HepG2 (cell line): ENCODE results near the gene MED1. TPM values are rescaled to one million over a fixed set of nuclear protein-coding genes. Genes with fewer than 3 reads are reported as not detected.

Experiments used
- ADNP ChIP-seq: sonication (generic); formaldehyde crosslinking; IDR thresholded peaks from 2 replicates; pipeline ENCODE4 v1.4.0; 2020; ENCODE audit warnings: missing genetic modification reagents
- ARHGAP35 ChIP-seq: sonication (generic); formaldehyde crosslinking; IDR thresholded peaks from 2 replicates; pipeline ENCODE4 v1.9.0; 2022; ENCODE audit warnings: mild to moderate bottlenecking, inconsistent platforms, moderate library complexity, missing genetic modification reagents, borderline replicate concordance
- BRCA1 ChIP-seq: sonication (generic); formaldehyde crosslinking; IDR thresholded peaks from 2 replicates; pipeline ENCODE4 v1.4.0; 2020; ENCODE audit warnings: missing genetic modification reagents
- CHCHD3 ChIP-seq: sonication (generic); formaldehyde crosslinking; IDR thresholded peaks from 2 replicates; pipeline ENCODE4 v1.8.0; 2022; ENCODE audit warnings: mild to moderate bottlenecking, missing genetic modification reagents, moderate library complexity
- IRX3 ChIP-seq: sonication (generic); formaldehyde crosslinking; IDR thresholded peaks from 2 replicates; pipeline ENCODE4 v1.8.1; 2023; ENCODE audit warnings: mild to moderate bottlenecking, low read depth, missing genetic modification reagents, borderline replicate concordance
- KAT8 ChIP-seq: IDR thresholded peaks from 2 replicates; pipeline ENCODE4 v1.6.1; 2016; ENCODE audit warnings: missing genetic modification reagents, missing compliant biosample characterization
- MED13 ChIP-seq: sonication (generic); formaldehyde crosslinking; IDR thresholded peaks from 2 replicates; pipeline ENCODE4 v1.5.0; 2020; ENCODE audit warnings: missing genetic modification reagents
- MTA1 ChIP-seq: sonication (generic); formaldehyde crosslinking; IDR thresholded peaks from 2 replicates; pipeline ENCODE4 v1.4.0; 2020; ENCODE audit warnings: missing genetic modification reagents, mild to moderate bottlenecking, borderline replicate concordance
- NFE2L2 ChIP-seq: fragments of 150-350 bp; IDR thresholded peaks from 2 replicates; pipeline ENCODE4 v1.6.1; 2014; ENCODE audit warnings: low read length
- REL ChIP-seq: sonication (generic); formaldehyde crosslinking; conservative IDR thresholded peaks from 2 replicates; pipeline ENCODE4 v1.8.0; 2022; ENCODE audit warnings: mild to moderate bottlenecking, missing genetic modification reagents, moderate library complexity
- STAG1 ChIP-seq: sonication (generic); formaldehyde crosslinking; IDR thresholded peaks from 2 replicates; pipeline ENCODE4 v1.4.0; 2020; ENCODE audit warnings: missing genetic modification reagents
- ZNF766 ChIP-seq: sonication (generic); formaldehyde crosslinking; IDR thresholded peaks from 2 replicates; pipeline ENCODE4 v1.5.0; 2020; ENCODE audit warnings: missing genetic modification reagents, borderline replicate concordance
- ZNF841 ChIP-seq: sonication (generic); formaldehyde crosslinking; IDR thresholded peaks from 2 replicates; pipeline ENCODE4 v1.8.1; 2023; ENCODE audit warnings: missing genetic modification reagents, borderline replicate concordance
- polyA plus RNA-seq, 8 experiments: library from polyadenylated mRNA; depleted of rRNA in 3 of 8; stranded (reverse) in 7 of 8; unstranded in 1 of 8; fragments of >200 nt; fragmentation: Illumina TruSeq in 4 of 8; extraction: Trizol in 4 of 8; gene quantifications; 2 replicates each; pipeline versions ENCODE4 v1.2.1 to v1.2.3, GENCODE V29; 2011 to 2016; ENCODE audit warnings: low read depth in 4 of 8, missing spikeins in 1 of 8, mixed read lengths in 1 of 8; ENCODE audit not compliant: insufficient read depth in 1 of 8
- total RNA-seq, 5 experiments: library from RNA; depleted of rRNA; stranded (reverse); fragments of >200 nt; fragmentation: Illumina TruSeq; extraction: Trizol; gene quantifications; 2 replicates each; pipeline ENCODE4 v1.2.3, GENCODE V29; 2016; ENCODE audit warnings: low read depth in 1 of 5
- TF ChIP-seq, protein P1 (sequence below): sonication (generic); formaldehyde crosslinking; IDR thresholded peaks from 2 replicates; pipeline ENCODE4 v1.4.0; 2020; ENCODE audit warnings: missing genetic modification reagents
- TF ChIP-seq, protein P2 (sequence below): sonication (generic); formaldehyde crosslinking; conservative IDR thresholded peaks from 2 replicates; pipeline ENCODE4 v1.4.0; 2020; ENCODE audit warnings: missing genetic modification reagents
- TF ChIP-seq, protein P3 (sequence below): sonication (generic); formaldehyde crosslinking; IDR thresholded peaks from one replicate; pipeline ENCODE4 v1.5.1; 2020; ENCODE audit warnings: mild to moderate bottlenecking, missing genetic modification reagents; ENCODE audit errors: not compliant biosample characterization

MED1 gene
- total and polyA plus RNA-seq, 2 of the 13 experiments (the other 11 are each of a cell fraction or from before 2014, with no cell fraction given), result 37.5 to 40.1 TPM

DNA sequence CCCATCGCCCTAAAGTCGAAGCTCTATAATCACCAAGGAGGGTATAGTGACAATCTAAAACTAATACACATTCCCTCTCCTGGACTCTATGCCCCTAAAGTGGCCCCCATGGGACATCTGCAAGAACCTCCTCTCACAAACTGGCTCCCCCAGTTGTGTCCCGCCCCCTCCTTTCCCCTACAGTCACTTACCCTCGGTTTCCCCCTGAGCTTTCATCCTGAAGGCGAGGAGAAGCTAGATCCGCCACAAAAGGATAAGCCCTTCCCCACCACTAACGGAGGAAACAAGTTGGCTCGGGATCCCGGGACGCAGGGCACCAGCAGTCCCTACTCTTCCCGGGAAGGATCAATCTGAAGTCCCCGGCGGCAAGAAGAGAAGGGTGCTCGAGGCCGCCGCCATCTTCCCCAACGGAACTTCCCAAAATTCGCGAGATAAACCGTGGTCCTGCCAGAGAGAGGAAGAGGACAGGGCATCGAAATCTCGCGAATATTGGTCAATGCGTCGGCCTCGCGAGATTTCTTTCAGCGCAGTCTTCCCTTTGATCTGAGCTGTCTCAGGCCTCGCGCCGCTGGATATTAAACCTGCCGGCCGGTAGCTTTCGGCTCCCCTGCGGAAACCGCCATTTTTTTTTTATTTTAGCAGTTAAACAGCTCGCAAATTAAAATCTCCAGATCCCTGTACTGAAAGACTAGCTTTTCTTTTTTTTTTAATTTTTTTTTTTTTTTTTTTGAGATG is at the start of gene MED1 (continued):
- TF ChIP-seq MTA1 (CRISPR knock-in tag), result no peak; the same call in 1 of the 2 replicates
- TF ChIP-seq STAG1 (CRISPR knock-in tag), result no peak
- TF ChIP-seq MED13 (CRISPR knock-in tag), result 0 out of 2 replicates have a peak, but pooled peaks have one; percentile 60
- TF ChIP-seq KAT8 (CRISPR knock-in tag), result peak; percentile 93
- TF ChIP-seq, protein P1, sequence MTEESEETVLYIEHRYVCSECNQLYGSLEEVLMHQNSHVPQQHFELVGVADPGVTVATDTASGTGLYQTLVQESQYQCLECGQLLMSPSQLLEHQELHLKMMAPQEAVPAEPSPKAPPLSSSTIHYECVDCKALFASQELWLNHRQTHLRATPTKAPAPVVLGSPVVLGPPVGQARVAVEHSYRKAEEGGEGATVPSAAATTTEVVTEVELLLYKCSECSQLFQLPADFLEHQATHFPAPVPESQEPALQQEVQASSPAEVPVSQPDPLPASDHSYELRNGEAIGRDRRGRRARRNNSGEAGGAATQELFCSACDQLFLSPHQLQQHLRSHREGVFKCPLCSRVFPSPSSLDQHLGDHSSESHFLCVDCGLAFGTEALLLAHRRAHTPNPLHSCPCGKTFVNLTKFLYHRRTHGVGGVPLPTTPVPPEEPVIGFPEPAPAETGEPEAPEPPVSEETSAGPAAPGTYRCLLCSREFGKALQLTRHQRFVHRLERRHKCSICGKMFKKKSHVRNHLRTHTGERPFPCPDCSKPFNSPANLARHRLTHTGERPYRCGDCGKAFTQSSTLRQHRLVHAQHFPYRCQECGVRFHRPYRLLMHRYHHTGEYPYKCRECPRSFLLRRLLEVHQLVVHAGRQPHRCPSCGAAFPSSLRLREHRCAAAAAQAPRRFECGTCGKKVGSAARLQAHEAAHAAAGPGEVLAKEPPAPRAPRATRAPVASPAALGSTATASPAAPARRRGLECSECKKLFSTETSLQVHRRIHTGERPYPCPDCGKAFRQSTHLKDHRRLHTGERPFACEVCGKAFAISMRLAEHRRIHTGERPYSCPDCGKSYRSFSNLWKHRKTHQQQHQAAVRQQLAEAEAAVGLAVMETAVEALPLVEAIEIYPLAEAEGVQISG (CRISPR knock-in tag), result peak; percentile 81
- peak; percentile 75; the same call in 1 of the 2 replicates for TF ChIP-seq ZNF766 (CRISPR knock-in tag)
- TF ChIP-seq, protein P2, sequence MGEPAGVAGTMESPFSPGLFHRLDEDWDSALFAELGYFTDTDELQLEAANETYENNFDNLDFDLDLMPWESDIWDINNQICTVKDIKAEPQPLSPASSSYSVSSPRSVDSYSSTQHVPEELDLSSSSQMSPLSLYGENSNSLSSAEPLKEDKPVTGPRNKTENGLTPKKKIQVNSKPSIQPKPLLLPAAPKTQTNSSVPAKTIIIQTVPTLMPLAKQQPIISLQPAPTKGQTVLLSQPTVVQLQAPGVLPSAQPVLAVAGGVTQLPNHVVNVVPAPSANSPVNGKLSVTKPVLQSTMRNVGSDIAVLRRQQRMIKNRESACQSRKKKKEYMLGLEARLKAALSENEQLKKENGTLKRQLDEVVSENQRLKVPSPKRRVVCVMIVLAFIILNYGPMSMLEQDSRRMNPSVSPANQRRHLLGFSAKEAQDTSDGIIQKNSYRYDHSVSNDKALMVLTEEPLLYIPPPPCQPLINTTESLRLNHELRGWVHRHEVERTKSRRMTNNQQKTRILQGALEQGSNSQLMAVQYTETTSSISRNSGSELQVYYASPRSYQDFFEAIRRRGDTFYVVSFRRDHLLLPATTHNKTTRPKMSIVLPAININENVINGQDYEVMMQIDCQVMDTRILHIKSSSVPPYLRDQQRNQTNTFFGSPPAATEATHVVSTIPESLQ (CRISPR knock-in tag), result no peak
- TF ChIP-seq ADNP (CRISPR knock-in tag), result no peak
- TF ChIP-seq, protein P3, sequence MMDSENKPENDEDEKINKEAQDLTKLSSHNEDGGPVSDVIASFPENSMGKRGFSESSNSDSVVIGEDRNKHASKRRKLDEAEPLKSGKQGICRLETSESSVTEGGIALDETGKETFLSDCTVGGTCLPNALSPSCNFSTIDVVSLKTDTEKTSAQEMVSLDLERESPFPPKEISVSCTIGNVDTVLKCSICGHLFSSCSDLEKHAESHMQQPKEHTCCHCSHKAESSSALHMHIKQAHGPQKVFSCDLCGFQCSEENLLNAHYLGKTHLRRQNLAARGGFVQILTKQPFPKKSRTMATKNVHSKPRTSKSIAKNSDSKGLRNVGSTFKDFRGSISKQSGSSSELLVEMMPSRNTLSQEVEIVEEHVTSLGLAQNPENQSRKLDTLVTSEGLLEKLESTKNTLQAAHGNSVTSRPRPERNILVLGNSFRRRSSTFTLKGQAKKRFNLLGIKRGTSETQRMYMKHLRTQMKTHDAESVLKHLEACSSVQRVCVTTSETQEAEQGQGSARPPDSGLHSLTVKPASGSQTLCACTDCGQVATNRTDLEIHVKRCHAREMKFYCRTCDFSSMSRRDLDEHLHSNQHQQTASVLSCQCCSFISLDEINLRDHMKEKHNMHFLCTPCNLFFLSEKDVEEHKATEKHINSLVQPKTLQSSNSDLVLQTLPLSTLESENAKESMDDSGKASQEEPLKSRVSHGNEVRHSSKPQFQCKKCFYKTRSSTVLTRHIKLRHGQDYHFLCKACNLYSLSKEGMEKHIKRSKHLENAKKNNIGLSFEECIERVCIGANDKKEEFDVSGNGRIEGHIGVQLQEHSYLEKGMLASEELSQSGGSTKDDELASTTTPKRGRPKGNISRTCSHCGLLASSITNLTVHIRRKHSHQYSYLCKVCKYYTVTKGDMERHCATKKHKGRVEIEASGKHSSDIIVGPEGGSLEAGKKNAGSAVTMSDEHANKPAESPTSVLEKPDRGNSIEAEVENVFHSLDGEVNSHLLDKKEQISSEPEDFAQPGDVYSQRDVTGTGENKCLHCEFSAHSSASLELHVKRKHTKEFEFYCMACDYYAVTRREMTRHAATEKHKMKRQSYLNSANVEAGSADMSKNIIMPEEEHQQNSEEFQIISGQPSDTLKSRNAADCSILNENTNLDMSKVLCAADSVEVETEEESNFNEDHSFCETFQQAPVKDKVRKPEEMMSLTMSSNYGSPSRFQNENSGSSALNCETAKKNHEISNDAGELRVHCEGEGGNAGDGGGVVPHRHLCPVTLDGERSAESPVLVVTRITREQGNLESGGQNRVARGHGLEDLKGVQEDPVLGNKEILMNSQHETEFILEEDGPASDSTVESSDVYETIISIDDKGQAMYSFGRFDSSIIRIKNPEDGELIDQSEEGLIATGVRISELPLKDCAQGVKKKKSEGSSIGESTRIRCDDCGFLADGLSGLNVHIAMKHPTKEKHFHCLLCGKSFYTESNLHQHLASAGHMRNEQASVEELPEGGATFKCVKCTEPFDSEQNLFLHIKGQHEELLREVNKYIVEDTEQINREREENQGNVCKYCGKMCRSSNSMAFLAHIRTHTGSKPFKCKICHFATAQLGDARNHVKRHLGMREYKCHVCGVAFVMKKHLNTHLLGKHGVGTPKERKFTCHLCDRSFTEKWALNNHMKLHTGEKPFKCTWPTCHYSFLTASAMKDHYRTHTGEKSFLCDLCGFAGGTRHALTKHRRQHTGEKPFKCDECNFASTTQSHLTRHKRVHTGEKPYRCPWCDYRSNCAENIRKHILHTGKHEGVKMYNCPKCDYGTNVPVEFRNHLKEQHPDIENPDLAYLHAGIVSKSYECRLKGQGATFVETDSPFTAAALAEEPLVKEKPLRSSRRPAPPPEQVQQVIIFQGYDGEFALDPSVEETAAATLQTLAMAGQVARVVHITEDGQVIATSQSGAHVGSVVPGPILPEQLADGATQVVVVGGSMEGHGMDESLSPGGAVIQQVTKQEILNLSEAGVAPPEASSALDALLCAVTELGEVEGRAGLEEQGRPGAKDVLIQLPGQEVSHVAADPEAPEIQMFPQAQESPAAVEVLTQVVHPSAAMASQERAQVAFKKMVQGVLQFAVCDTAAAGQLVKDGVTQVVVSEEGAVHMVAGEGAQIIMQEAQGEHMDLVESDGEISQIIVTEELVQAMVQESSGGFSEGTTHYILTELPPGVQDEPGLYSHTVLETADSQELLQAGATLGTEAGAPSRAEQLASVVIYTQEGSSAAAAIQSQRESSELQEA (CRISPR knock-in tag), result peak; percentile 44
- TF ChIP-seq CHCHD3 (CRISPR knock-in tag), result no peak
- no peak for TF ChIP-seq REL (CRISPR knock-in tag)
- no peak for TF ChIP-seq NFE2L2
- TF ChIP-seq BRCA1 (CRISPR knock-in tag), result no peak
- TF ChIP-seq ZNF841 (CRISPR knock-in tag), result no peak
- TF ChIP-seq ARHGAP35 (CRISPR knock-in tag), result no peak; the same call in 1 of the 2 replicates
- TF ChIP-seq IRX3 (CRISPR knock-in tag), result no peak
